ENCODE results near the gene RAB5B.
"Not testable (repeated sequence)": the region's sequence is repeated elsewhere in the genome, so short reads cannot be mapped to it uniquely, and the experiment has no call there.

RAB5B gene

GRCh38 chr12:55983232-55983842, 9.5 kb downstream of the RAB5B start:
- H2AFZ ChIP-seq (ENCODE audit: low read depth, low read length, severe bottlenecking): no peak overlapping the region
- no peak overlapping the region for H3K27ac ChIP-seq (ENCODE audit: low read depth, low read length)
- no peaks in the 10 kb centered on the region; the same call in 1 of the 2 replicates for H3K79me2 ChIP-seq (ENCODE audit: insufficient read depth, low read length)
- no peak overlapping the region for H3K4me2 ChIP-seq (ENCODE audit: low read depth, low read length, poor library complexity, severe bottlenecking)
- no peak overlapping the region for H3K9ac ChIP-seq (ENCODE audit: low read length)
- H3K4me3 ChIP-seq (ENCODE audit: insufficient read depth, low read length, poor library complexity, severe bottlenecking): no peak overlapping the region
- no peaks in the 10 kb centered on the region for H4K20me1 ChIP-seq (ENCODE audit: low read depth, low read length)
- H3K36me3 ChIP-seq (ENCODE audit: low read length): no peaks in the 10 kb centered on the region
- TF ChIP-seq CTCF (IDR thresholded peaks at IDR 0.05; ENCODE audit: insufficient read depth, low read length, poor library complexity, severe bottlenecking): no peak
- TF ChIP-seq EZH2phosphoT487 (conservative IDR thresholded peaks at IDR 0.05; ENCODE audit: low read length): no peak
- H3K9me3 ChIP-seq (ENCODE audit: insufficient read depth, low read length): no peaks in the 10 kb centered on the region
- H3K27me3 ChIP-seq (ENCODE audit: low read length): no peaks in the 10 kb centered on the region
- no peaks in the 10 kb centered on the region for H3K9me2 ChIP-seq (replicated peaks; ENCODE audit: insufficient read depth, low read length)
- H3F3A ChIP-seq (ENCODE audit: insufficient read depth): no peaks in the 10 kb centered on the region

GRCh38 chr12:55984861-55985260, 11.0 kb downstream of the RAB5B start:
- Histone ChIP-seq H3K27ac (ENCODE audit: low read depth, low read length) (no peak overlapping the region), H3K36me3 (ENCODE audit: low read length) (no peaks in the 10 kb centered on the region)

GRCh38 chr12:55985341-55985740, 11.5 kb downstream of the RAB5B start:
- no peak overlapping the region for H3K4me2 ChIP-seq (ENCODE audit: low read depth, low read length, poor library complexity, severe bottlenecking)
- no peaks in the 10 kb centered on the region for H3K36me3 ChIP-seq (ENCODE audit: low read length)
- H3K9ac ChIP-seq (ENCODE audit: low read length): no peak overlapping the region
- H3K27me3 ChIP-seq (ENCODE audit: low read length): no peaks in the 10 kb centered on the region
- H3K27ac ChIP-seq (ENCODE audit: low read depth, low read length): no peak overlapping the region
- no peaks in the 10 kb centered on the region for H3K9me2 ChIP-seq (replicated peaks; ENCODE audit: insufficient read depth, low read length)
- no peak overlapping the region for H3K4me3 ChIP-seq (ENCODE audit: insufficient read depth, low read length, poor library complexity, severe bottlenecking)
- TF ChIP-seq CTCF (IDR thresholded peaks at IDR 0.05; ENCODE audit: insufficient read depth, low read length, poor library complexity, severe bottlenecking) (no peak), EZH2phosphoT487 (conservative IDR thresholded peaks at IDR 0.05; ENCODE audit: low read length) (no peak)
- no peaks in the 10 kb centered on the region for H4K20me1 ChIP-seq (ENCODE audit: low read depth, low read length)
- H3K9me3 ChIP-seq (ENCODE audit: insufficient read depth, low read length): no peaks in the 10 kb centered on the region
- H2AFZ ChIP-seq (ENCODE audit: low read depth, low read length, severe bottlenecking): no peak overlapping the region
- no peaks in the 10 kb centered on the region for H3F3A ChIP-seq (ENCODE audit: insufficient read depth)
- no peaks in the 10 kb centered on the region; the same call in 1 of the 2 replicates for H3K79me2 ChIP-seq (ENCODE audit: insufficient read depth, low read length)

More at GRCh38 chr12:55984861-55985260, 11.0 kb downstream of the RAB5B start:
- H3K4me3 ChIP-seq (ENCODE audit: insufficient read depth, low read length, poor library complexity, severe bottlenecking): no peak overlapping the region
- H4K20me1 ChIP-seq (ENCODE audit: low read depth, low read length): no peaks in the 10 kb centered on the region
- H3F3A ChIP-seq (ENCODE audit: insufficient read depth): no peaks in the 10 kb centered on the region
- no peaks in the 10 kb centered on the region for H3K27me3 ChIP-seq (ENCODE audit: low read length)
- no peak overlapping the region for H2AFZ ChIP-seq (ENCODE audit: low read depth, low read length, severe bottlenecking)
- no peak overlapping the region for H3K9ac ChIP-seq (ENCODE audit: low read length)
- no peaks in the 10 kb centered on the region; the same call in 1 of the 2 replicates for H3K79me2 ChIP-seq (ENCODE audit: insufficient read depth, low read length)
- no peaks in the 10 kb centered on the region for H3K9me2 ChIP-seq (replicated peaks; ENCODE audit: insufficient read depth, low read length)
- H3K4me2 ChIP-seq (ENCODE audit: low read depth, low read length, poor library complexity, severe bottlenecking): no peak overlapping the region
- TF ChIP-seq EZH2phosphoT487 (conservative IDR thresholded peaks at IDR 0.05; ENCODE audit: low read length): no peak
- TF ChIP-seq CTCF (IDR thresholded peaks at IDR 0.05; ENCODE audit: insufficient read depth, low read length, poor library complexity, severe bottlenecking): no peak
- no peaks in the 10 kb centered on the region for H3K9me3 ChIP-seq (ENCODE audit: insufficient read depth, low read length)

GRCh38 chr12:55985976-55986375, 12.1 kb downstream of the RAB5B start:
- H3K4me3 ChIP-seq (ENCODE audit: insufficient read depth, low read length, poor library complexity, severe bottlenecking); H3K36me3 ChIP-seq (ENCODE audit: low read length): not testable (repeated sequence)

More at GRCh38 chr12:55985976-55986375, 12.1 kb downstream of the RAB5B start:
- H3K9ac ChIP-seq (ENCODE audit: low read length); H3F3A ChIP-seq (ENCODE audit: insufficient read depth); H3K27ac ChIP-seq (ENCODE audit: low read depth, low read length); H3K79me2 ChIP-seq (ENCODE audit: insufficient read depth, low read length); H3K4me2 ChIP-seq (ENCODE audit: low read depth, low read length, poor library complexity, severe bottlenecking); H3K9me3 ChIP-seq (ENCODE audit: insufficient read depth, low read length); H2AFZ ChIP-seq (ENCODE audit: low read depth, low read length, severe bottlenecking); H3K27me3 ChIP-seq (ENCODE audit: low read length); H3K9me2 ChIP-seq (replicated peaks; ENCODE audit: insufficient read depth, low read length); H4K20me1 ChIP-seq (ENCODE audit: low read depth, low read length): not testable (repeated sequence)
